Measurements from ENCODE around the gene N4BP3. TPM values are rescaled to one million over a fixed set of nuclear protein-coding genes. Genes with fewer than 3 reads are reported as not detected.

The N4BP3 gene
- total RNA-seq, 2 donors from 2014 or later: 2.3 to 4.7 TPM

DNA sequence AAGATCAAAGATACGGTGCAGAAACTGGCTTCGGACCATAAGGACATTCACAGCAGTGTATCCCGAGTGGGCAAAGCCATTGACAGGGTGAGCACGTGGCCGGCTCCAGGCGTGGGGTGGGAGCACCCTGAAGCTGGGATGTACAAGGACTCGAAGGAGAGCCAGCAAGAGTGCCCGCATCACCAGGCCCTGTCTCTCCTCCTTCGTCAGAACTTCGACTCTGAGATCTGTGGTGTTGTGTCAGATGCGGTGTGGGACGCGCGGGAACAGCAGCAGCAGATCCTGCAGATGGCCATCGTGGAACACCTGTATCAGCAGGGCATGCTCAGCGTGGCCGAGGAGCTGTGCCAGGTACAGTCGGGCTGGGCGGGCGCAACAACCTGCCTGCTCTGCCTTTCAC lies 29.3 kb downstream of the N4BP3 start:
- no peaks in the 10 kb centered on the region for H3K27me3 ChIP-seq (replicated peaks; ENCODE audit: insufficient read depth)
- no peak for DNase-seq (ENCODE audit: low spot score)
- no peaks in the 10 kb centered on the region for H3K4me1 ChIP-seq (replicated peaks)
- H3K36me3 ChIP-seq: peaks cover 3 to 8% of the 10 kb centered on the region in 2 donors
- H3K9me3 ChIP-seq: no peaks in the 10 kb centered on the region
- H3K27ac ChIP-seq: no peak overlapping the region
- 89% methylated on average over 20 of the region's 20 CpGs for WGBS
- intact Hi-C loops (cut with DNase I): no loop called here
- no peak overlapping the region for H3K4me3 ChIP-seq
- no peak for TF ChIP-seq CTCF (IDR thresholded peaks at IDR 0.05)
- no peak for TF ChIP-seq POLR2AphosphoS5 (IDR thresholded peaks at IDR 0.05)
- no peak for TF ChIP-seq POLR2A (IDR thresholded peaks at IDR 0.05)

DNA sequence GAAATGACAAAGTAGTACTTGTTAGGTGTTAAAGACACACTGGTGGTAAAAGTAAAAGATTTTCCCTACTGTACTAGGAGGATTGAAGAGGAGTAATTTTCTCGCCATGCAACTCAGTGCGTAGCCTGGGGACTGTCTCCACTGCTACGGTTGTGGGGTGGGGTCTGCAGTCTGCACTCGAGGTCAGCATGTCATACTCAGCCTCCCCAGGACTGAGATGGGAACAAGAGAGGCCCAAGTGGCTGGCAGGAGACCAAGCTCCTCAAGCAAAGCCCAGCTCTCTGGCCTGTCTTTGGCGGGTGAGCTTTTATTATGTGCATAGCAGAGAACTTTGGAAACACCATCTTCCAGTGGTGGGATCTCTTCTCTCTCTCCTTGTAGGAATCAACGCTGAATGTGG lies 29.9 kb downstream of the N4BP3 start:
- H3K9me3 ChIP-seq: no peaks in the 10 kb centered on the region
- 70% methylated on average over 6 of the region's 6 CpGs for WGBS
- H3K27ac ChIP-seq: no peak overlapping the region
- H3K36me3 ChIP-seq: peaks cover 3 to 14% of the 10 kb centered on the region in 2 donors
- H3K4me1 ChIP-seq (replicated peaks): no peaks in the 10 kb centered on the region
- no peak overlapping the region for H3K4me3 ChIP-seq
- no peaks in the 10 kb centered on the region for H3K27me3 ChIP-seq (replicated peaks; ENCODE audit: insufficient read depth)
- TF ChIP-seq CTCF (IDR thresholded peaks at IDR 0.05) (no peak), POLR2A (IDR thresholded peaks at IDR 0.05) (no peak), POLR2AphosphoS5 (IDR thresholded peaks at IDR 0.05) (no peak)
- intact Hi-C loops (cut with DNase I): no loop called here
- DNase-seq (ENCODE audit: low spot score): no peak

- Histone ChIP-seq H3K27ac (no peak overlapping the region), H3K36me3 (peaks cover 3 to 21% of the 10 kb centered on the region in 2 donors)
- no peak for DNase-seq (ENCODE audit: low spot score)
These were observed 30.6 kb downstream of the N4BP3 start for GRCh38 chr5:178143901-178144300.

GRCh38 chr5:178145965-178146820 lies 32.9 kb downstream of the N4BP3 start:
- H3K9me3 ChIP-seq: no peaks in the 10 kb centered on the region
- H3K4me3 ChIP-seq: no peak overlapping the region
- TF ChIP-seq POLR2A (IDR thresholded peaks at IDR 0.05): no peak
- peak in 3 of 4 experiments; percentile 71 to 87 (median 74) for TF ChIP-seq CTCF (IDR thresholded peaks at IDR 0.05)
- peak; percentile 22 for TF ChIP-seq POLR2AphosphoS5 (IDR thresholded peaks at IDR 0.05)
- H3K36me3 ChIP-seq: peaks cover 3 to 23% of the 10 kb centered on the region in 2 donors
- intact Hi-C loops (cut with DNase I): no loop called here
- 55% methylated on average over 13 of the region's 14 CpGs for WGBS
- DNase-seq (ENCODE audit: low spot score): peak; percentile 75
- H3K4me1 ChIP-seq (replicated peaks): no peaks in the 10 kb centered on the region
- no peak overlapping the region for H3K27ac ChIP-seq
- H3K27me3 ChIP-seq (replicated peaks; ENCODE audit: insufficient read depth): no peaks in the 10 kb centered on the region

More at GRCh38 chr5:178143901-178144300, 30.6 kb downstream of the N4BP3 start:
- H3K27me3 ChIP-seq (replicated peaks; ENCODE audit: insufficient read depth): no peaks in the 10 kb centered on the region
- intact Hi-C loops (cut with DNase I): no loop called here
- TF ChIP-seq CTCF (IDR thresholded peaks at IDR 0.05) (no peak), POLR2A (IDR thresholded peaks at IDR 0.05) (no peak), POLR2AphosphoS5 (IDR thresholded peaks at IDR 0.05) (no peak)
- no peaks in the 10 kb centered on the region for H3K4me1 ChIP-seq (replicated peaks)
- 31% methylated on average over 9 of the region's 10 CpGs for WGBS
- no peak overlapping the region for H3K4me3 ChIP-seq
- no peaks in the 10 kb centered on the region for H3K9me3 ChIP-seq

- 84% methylated on average over 15 of the region's 15 CpGs for WGBS
- TF ChIP-seq CTCF (IDR thresholded peaks at IDR 0.05) (no peak), POLR2AphosphoS5 (IDR thresholded peaks at IDR 0.05) (no peak), POLR2A (IDR thresholded peaks at IDR 0.05) (no peak)
- H3K4me1 ChIP-seq (replicated peaks): no peaks in the 10 kb centered on the region
- no peaks in the 10 kb centered on the region for H3K27me3 ChIP-seq (replicated peaks; ENCODE audit: insufficient read depth)
- intact Hi-C loops (cut with DNase I): no loop called here
- no peak for DNase-seq (ENCODE audit: low spot score)
- no peak overlapping the region for H3K27ac ChIP-seq
- H3K4me3 ChIP-seq: no peak overlapping the region
- peaks cover under 1 to 23% of the 10 kb centered on the region in 2 donors for H3K36me3 ChIP-seq
- H3K9me3 ChIP-seq: no peaks in the 10 kb centered on the region
These were observed 34.1 kb downstream of the N4BP3 start for GRCh38 chr5:178147406-178147805.
